ENCODE measurements around the gene AATF.

AATF gene

GRCh38 chr17:37086948-37087347 lies 138.2 kb downstream of the AATF start:
- DNase-seq, result no peak

- no peak for DNase-seq
These were observed 138.9 kb downstream of the AATF start for GRCh38 chr17:37087683-37088082.

DNA sequence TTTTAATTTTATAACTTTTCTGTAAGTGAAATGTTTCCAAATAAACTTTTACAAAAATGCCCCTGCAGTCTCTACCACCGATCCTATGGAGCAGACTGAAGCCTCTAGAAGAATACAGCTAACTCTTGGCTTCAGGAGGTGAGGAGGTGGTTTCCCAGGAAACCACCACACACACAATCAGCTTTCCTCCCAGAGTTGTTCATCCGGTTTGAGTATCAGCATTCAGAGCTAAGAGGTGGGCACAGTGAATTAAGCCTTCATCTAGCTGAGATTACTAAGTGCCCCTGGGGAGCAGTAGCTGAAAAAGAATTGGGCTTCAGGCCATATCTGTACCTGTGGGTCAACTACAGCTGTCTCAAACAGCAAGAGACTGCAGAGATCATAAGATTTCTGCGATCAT lies 139.7 kb downstream of the AATF start:
- no peak for DNase-seq

DNA sequence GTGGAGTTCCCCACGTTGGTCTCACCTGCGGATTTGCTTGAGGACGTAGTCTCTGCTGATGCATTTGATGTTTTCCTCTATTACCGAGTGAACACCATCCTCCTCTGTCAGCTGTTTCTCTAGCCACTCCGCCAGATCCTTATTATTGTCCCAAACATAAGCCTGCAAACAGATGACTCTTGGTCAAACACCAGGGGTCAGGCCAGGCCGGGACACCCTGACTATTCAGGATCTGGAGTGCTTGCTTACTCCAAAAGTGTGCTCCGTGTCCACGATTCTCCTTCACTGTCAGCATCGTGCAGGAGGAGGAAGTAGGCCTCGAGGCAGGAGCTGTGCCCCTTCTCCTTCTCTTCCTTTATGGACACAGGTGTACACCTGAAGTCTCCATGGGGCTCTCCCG lies 140.2 kb downstream of the AATF start:
- no peak for DNase-seq

GRCh38 chr17:37089956-37090355 lies 141.2 kb downstream of the AATF start:
- DNase-seq, result peak; percentile 58

DNA sequence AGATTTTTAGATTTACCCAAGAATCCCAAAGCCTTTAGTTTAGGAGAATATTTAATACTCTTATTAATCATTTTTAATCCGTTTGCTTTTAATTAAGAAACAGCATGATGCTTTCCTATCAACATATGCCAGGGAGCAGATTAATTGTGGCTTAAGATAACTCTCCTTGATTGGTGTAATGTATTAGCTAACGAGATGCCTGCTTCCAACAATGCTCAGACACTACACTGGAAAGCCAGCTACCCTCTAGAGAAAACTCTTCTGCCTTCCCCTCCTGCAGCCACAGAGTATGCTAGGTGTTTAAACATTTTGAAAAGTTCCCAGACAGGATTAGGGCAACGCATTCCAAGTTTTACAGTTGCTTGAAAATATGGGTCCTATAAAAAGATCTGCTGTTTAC lies 142.2 kb downstream of the AATF start:
- DNase-seq, result no peak

DNA sequence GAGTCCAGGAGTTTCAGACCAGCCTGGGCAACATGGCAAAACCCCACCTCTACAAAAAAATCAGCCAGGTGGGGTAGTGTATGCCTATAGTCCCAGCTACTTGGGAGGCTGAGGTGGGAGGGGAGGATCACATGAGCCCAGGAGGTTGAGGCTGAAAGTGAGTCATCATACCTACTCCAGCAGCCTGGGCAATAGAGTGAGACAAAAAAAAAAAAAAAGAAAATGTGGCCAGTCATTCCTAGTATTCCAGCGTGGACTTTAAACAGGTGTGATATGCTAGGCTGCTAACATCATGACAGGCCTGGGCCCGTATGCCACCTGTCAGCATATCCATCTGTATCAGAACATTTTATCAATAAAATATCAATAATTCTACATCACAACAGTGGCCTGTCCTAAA lies 143.3 kb downstream of the AATF start:
- no peak for DNase-seq

DNA sequence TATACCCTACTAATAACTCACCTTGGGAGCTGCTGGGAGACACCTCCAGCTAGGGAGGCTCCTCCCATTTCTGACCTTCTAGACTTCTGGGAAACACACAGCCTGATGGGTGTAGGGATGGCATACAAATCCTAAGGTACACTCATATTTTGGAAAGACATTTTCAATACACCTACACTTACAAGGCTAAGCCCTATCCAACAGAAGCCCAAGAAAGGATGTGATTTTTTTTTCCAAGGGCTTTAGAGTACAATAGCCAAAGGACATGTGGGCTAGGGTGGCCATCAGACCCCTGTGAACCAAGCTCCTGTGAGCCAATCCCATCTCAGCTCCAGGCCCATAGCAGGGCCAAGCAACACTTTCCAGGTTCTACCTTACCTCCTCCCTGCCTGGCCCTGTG lies 143.9 kb downstream of the AATF start:
- DNase-seq, result no peak

DNA sequence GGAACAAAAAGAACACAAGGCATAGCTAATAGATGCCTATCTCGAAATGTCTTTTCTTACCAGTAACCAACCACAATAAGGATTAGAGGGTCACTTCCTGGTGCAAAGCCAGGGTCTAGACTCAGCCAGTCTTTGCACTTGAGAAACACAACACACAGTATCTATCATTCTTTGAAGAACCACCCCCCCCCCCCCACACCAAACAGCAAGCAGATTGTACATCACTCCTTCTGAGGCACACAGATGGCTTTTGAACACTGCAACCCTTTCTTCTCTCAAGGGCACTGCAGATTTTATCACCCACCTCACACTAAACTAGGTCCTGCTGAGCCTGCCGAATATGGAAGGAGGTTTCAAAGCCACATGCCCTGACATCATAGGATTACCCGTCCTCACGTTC lies 145.6 kb downstream of the AATF start:
- DNase-seq, result no peak

GRCh38 chr17:37096071-37096470 lies 147.3 kb downstream of the AATF start:
- DNase-seq, result no peak

- DNase-seq, result no peak
These were observed 148.4 kb downstream of the AATF start for GRCh38 chr17:37097154-37097553.

- DNase-seq, result no peak
These were observed 149.4 kb downstream of the AATF start for GRCh38 chr17:37098152-37098551.

DNA sequence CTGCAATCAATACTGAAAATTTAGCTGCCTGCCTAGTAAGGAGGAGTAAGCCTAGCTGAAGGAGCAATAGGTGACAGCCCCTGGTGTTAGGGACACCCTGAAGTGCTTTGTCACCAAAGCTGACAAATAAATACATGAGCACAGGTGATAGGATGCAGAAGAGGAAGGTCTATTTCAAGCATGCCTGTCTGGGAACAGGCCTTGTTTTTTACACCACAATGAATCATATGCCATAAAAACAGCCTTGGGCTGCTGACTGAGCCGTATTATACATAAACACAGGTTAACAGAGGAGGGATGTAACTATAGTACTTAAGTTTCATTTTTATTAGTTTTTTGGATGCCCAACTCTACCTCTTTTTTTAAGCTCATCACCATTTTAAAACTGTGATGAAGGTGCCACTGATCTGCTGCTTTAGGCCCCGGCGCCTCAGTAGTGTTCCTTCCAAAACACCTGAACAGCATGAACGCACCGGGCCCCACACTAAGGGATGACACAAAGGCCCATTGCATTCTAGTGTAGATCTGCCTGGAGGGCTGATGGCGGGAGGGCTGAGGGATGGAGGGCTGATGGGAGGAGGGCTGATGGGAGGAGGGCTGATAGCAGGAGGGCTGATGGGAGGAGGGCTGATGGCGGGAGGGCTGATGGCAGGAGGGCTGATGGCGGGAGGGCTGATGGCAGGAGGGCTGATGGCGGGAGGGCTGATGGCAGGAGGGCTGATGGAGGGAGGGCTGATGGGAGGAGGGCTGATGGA lies 150.3 kb downstream of the AATF start:
- DNase-seq, result no peak

DNA sequence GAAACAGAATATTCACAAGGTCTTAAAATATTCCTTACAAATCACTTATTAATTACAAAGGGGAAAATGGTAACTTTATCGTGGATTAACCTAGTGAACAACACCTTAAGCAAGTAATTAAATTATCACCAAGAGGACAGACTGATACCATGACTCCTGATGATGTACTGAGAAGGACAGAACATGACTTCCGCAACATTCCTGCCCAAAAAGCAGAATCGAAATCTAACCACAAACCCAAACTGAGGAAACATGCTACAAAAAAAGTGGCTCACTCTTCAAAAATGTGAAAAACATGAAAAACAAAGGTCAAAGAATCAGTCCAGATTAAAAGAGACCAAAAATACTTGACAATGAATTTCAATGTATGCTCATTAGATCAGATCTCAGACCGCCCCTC lies 151.5 kb downstream of the AATF start:
- DNase-seq, result no peak

GRCh38 chr17:37101306-37101705 lies 152.6 kb downstream of the AATF start:
- no peak for DNase-seq

DNA sequence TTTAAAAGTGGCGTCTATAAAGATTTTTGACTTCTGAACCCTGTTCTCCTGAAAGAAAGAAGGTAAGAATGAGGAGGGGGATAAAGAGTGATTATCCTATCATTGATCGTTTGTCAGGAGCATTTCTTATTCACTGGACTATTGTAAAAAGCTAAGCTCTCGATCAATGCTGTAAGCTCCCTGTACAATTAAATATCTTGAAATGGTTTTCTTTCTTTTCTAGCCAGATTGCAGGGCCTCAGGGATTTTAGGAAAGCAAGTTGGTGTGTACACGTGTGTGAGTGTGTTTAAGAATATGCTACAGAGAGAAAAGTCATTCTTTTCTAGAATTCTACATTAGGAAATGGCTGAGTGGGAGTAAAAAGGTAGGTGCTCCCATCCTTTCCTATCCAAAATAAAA lies 154.5 kb downstream of the AATF start:
- DNase-seq, result no peak

GRCh38 chr17:37106049-37106448 lies 157.3 kb downstream of the AATF start:
- DNase-seq, result no peak

Data from COR-L47 (cell line).